ENCODE data around the gene ST6GAL1. TPM values are rescaled to one million over a fixed set of nuclear protein-coding genes. Genes with fewer than 3 reads are reported as not detected.
A peak's percentile ranks its signal among the peaks of the same experiment; 100 is the strongest.

Gene ST6GAL1
- total RNA-seq, 2 donors from 2014 or later, result 57.3 to 62.6 TPM

DNA sequence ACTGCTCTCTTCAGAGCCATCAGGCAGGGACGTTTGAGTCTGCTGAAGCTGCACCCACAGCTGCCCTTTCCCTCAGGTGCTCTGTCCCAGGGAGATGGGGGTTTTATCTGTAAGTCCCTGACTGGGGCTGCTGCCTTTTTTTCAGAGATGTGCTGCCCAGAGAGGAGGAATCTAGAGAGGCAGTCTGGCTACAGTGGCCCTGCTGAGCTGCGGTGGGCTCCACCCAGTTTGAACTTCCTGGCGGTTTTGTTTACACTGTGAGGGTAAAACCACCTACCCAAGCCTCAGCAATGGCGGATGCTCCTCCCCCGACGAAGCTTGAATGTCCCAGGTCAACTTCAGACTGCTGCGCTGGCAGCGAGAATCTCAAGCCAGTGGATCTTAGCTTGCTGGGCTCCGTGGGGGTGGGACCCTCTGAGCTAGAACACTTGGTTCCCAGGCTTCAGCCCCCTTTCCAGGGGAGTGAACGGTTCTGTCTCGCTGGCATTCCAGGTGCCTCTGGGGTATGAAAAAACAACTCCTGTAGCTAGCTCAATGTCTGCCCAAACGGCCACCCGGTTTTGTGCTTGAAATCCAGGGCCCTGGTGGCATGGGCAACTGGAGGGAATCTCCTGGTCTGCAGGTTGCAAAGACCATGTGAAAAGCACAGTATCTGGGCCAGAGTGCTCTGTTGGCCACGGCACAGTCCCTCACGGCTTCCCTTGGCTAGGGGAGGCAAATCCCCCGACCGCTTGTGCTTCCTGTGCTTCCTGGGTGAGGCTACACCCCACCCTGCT is 21.1 kb upstream of the ST6GAL1 start:
- ATAC-seq (no peak), DNase-seq (peak; percentile 42 to 65)
- intact Hi-C loops (cut with DNase I, micrococcal nuclease), result no loop called here

DNA sequence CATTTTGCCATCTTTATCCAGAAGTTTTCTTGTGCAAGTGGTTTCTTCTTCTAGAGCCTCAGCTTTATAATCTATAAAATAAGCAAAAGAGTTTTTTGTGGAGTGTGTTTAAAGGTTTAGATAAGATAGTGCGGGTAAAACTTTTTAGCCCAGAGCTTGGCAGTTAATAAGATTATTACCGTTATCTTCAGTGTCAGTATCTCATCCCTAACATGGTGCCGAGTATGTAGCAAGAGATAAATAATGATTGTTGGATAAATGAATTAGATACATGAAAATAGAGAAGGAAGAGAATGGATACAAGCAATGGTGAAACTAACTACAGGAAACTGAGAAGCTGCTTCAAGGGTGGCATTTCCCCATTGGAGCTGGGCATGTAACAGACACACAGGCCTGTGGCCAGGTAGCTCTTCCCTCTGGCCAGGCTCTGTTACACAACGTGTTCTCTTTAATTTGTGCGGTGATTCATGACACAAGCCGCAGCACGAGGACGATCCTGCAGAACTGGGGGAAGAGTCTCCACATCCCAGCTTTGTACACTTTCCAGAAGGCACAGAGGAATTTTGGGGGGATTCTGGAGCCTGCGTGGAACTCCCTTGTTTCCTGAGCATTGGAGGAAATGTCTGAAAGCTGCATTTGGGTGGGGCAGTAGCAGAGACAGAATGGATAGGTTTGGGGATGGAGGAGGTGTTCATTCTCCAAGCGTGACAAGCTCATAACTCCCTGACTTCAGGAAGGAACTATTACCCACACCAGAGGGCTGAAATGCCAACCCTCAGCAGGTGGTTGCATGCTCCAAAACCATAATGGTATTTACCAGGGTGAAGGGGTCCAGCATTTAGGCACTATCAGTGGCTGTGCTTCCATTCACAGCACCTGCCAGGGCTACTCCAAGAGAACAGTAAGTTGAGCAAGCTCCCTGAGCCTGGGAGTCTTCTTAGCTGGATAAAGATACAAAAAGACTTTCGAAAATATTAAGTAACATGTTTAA is 14.2 kb upstream of the ST6GAL1 start:
- no peak for DNase-seq
- ATAC-seq, result no peak
- intact Hi-C loops (cut with DNase I, micrococcal nuclease), result no loop called here

DNA sequence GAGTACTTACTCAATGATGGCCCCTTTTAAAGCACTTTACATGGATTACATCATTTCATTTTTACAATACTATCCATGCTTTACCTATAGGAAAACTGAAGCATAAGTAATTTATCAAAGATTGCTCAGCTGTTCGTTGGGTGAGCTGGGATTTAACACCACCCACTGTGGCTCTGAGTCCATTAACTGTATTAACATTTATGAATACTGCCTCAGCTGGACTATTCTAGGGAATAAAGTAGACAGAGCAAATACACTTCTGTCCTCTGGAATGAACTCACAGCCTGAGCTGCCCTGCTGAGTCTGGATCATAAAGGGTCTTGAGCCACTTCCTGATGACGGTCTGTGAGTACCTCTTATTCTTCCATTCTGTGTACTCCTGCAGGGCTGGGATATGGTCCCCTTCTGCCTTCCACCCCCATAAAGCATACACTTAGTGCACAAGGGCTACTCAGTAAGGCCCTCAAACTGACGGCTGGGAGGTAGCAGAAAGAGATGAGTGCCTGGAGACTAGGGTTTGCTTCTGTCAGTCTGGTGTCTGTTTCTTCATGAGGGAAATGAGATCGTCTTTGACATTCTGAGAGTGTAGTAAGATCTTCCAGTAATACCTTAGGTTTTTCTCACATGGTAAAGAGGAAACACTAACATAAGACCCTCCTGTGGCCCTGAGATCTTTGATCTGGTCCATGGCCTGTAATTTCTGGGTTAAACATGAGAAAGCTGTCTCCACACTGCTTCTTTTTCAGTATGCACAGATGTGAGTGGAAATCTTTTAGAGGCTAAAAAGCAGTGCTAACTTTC is 12.6 kb upstream of the ST6GAL1 start:
- intact Hi-C loops (cut with DNase I, micrococcal nuclease), result no loop called here
- ATAC-seq (no peak), DNase-seq (no peak)

DNA sequence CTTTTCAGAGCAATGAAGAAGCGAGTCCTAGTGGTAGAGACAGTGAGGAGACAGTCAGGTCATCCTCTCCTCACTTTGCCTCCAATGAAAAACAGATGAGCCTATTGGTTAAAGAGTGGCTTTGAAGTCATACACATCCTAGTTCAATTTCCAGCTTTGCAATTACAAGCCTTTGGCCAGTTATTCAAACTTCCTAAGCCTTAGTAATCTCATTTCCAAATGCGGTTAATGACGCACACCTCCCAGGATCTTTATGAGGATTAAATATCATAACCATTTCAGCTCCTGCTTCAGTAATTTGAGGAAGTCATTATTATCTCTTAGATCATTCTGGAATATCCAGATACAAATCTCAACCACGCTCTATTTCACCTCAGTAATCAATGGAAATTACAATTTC is 10.0 kb upstream of the ST6GAL1 start:
- intact Hi-C loops (cut with DNase I, micrococcal nuclease), result no loop called here
- ATAC-seq (no peak), DNase-seq (no peak)

DNA sequence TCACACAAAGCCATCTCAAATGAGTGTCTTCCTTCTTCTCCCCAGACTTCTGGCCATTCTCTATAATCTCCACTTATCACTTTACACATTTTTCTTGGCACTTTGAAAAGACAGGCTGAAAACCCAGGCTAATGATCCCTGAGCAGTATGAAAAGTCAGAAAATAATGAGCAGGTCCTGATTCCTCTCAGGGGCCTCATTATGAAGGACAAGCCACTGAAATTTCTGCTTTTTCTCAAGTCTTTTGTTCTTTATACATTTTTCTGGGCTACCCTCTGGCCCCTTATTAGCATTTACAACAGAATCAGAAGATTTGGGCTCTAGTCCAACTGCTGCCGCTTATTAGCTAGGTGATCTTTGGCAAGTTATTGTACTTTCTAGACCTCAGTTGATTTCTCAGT is 9.5 kb upstream of the ST6GAL1 start:
- intact Hi-C loops (cut with DNase I, micrococcal nuclease), result no loop called here
- DNase-seq (no peak), ATAC-seq (no peak)

DNA sequence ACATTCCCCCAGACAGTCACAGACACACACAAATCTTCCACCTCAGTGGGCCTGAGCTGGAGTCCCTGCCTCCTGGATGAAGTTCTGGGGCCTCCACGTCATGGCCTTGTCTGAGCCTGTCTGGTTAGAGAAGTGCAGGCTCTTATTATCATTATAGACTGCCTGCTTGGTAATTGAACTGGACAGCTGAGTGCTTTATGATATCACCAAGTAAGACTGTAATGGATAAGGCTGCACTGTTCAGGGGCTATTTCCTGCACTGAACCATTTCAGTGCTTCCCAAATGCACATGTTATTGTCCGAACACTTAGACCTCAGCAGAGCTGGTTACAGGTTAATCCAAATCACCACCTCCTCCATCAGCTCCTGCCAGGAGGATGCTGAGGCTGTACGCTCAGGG is 8.7 kb upstream of the ST6GAL1 start:
- DNase-seq (no peak), ATAC-seq (no peak)
- intact Hi-C loops (cut with DNase I, micrococcal nuclease), result no loop called here

DNA sequence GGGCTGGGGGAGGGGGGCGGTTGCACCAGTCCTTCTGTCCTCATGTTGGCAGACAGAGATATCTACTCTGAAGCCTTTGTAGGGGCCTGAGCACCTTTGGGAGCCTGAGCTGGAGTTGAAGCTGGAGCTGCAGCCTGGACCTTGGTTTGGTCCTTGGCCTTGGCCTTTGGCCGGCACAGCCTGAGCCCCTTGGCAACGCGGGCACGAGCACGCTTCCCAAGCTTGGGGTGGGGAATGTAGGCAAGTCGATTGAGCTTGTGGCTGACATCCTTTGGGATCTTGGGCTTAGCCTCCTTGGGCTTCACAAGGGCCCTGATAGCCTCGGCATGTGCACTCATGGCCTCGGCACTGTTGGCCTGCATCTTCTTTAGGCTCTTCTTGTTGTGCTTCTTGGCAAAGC is 8.1 kb upstream of the ST6GAL1 start:
- intact Hi-C loops (cut with DNase I, micrococcal nuclease), result no loop called here
- no peak for DNase-seq
- no peak for ATAC-seq

DNA sequence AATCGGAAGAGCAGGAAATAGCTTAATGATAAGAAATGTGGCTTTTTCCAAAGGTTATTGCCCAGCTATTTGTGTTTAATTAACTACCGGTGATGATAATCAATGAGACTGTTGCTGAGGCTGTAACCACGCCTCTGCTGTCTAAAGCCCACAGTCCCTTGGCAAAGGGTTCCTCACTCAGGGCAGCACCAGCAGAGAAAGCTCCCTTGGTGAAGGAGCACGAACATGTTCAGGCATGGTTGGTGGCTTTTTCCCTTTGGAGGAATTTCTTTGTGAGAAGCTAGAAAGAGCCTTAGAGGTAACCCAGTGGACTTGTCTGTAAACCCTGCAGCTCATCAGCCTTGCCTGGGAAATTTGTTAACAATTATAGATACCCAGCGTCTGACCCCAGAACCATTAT is 7.5 kb upstream of the ST6GAL1 start:
- intact Hi-C loops (cut with DNase I, micrococcal nuclease), result no loop called here

DNA sequence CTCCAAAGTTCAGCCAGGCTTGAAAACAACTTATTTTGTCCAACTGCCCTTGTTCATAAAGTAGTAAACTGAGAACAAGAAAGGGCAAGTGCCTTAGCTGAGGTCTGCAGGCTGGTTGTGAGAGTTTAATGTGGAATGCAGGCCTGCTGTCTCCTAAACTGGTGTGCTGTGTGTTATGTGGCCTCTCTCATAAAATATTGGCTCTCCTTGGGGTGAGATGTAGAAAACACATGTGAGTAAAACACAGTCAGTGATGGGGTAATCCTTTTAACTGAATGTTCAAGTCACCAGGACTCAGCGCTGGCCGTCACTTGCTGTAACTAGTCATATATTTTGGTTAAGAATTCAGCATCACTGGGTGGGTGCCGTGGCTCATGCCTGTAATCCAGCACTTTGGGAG is 7.1 kb upstream of the ST6GAL1 start:
- ATAC-seq (no peak), DNase-seq (no peak)
- intact Hi-C loops (cut with DNase I, micrococcal nuclease), result no loop called here

More for the DNA sequence above, 7.5 kb upstream of the ST6GAL1 start:
- DNase-seq (no peak), ATAC-seq (no peak)

DNA sequence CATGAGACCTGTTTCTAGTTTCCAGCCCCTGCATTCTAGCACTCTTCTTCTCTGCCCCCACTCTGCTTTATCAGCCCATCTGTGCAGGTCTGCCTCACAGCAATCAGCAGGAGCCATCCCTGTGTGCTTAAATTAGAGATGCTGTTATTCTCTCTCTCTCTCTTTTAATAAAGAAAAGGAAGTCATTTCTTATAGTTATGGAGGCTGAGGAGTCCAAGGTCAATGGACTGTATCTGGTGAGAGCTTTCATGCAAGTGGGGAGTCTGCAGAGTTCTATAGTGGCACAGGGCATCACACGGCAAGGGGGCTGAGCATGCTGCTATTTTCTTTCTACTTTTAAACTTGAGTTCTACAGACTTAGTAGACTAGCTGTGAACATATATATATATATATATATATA is 4.5 kb upstream of the ST6GAL1 start:
- ATAC-seq (no peak), DNase-seq (no peak)
- intact Hi-C loops (cut with DNase I, micrococcal nuclease), result no loop called here

DNA sequence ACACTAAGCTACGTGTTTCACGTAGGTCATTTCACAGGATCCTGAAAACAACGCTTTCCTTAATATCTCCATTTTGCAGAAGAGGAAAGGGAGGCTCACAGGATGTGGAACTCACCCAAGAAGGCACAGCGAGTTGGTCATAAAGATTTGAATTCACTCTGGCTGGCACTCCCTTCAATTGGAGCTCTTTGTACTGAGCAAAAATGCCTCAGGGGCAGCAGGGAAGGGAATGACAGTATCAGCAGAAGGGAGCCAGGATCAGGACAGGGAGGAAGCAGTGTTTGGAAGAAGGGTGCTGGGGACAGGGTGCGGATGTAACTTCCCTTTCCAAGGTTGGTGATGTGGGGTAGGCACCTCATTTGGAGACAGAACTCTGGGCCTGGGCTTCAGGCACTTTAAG is 1.1 kb upstream of the ST6GAL1 start:
- DNase-seq (no peak), ATAC-seq (no peak)
- intact Hi-C loops (cut with DNase I, micrococcal nuclease), result no loop called here

DNA sequence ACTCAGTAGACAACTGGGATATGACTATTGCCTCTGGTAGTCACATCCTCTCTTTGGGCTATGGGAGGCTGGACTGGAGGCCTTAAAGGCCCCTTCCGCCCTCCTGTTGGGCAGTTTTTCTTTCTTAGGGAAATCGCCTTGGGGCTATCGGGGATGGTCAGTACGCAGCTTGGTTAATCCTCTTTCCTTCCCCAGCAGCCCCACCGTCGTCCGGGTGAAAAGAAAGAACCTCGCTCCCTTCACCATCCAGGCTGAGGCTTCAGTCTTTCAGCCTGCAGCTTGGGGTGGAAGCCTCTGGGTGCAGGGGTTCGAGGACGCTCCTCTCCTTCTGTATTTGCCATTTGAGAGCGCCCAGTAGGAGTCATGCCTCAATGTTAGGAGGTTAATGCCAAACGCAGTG is 641 bp upstream of the ST6GAL1 start:
- intact Hi-C loops (cut with DNase I, micrococcal nuclease), result no loop called here
- peak in 1 of 2 donors; percentile 10 for DNase-seq
- ATAC-seq, result no peak

DNA sequence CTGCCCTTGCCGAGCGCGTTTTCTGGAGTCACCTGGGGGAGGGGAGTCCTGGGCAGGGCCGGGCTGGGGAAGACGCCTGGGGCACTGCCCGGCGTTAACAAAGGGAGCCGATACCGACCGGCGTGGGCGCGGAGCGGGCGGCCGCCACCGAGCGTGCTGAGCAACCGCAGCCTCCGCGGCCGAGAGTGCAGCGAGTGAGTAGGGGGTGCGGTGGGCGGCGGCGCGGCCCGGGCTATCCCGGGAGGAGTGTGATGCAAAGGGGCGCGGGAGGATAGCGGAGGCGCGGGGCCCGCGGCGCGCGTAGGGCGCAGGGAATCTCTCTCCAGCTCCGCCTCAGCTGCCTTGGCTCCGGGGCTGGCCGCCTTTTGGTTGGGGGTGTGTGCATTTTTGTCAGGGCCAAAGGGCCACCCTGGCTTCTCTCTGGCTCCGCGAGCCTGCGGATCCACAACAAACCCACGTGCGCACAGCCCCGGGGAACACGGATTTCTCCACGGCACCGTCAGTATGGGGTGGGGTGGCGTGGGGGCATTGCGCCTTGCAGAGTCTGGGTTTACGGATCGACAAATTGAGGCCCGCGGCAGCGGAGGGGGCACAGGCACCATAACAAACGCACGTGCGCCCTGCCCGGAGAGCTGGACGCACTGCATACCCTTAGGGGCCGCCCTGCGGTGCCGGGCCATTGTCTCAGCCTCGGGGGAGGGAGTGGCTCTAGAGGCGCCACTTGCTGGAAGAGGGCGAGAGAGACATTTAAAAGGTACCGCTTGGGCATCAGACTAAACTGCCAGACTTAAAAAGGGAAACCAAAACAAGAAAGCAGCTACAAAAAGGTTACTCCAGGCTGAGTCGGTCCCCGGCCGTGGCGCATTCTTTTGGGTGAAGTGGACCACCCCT is 560 bp downstream of the ST6GAL1 start:
- ATAC-seq (peak; percentile 83), DNase-seq (peak; percentile 71 to 74)
- intact Hi-C loops (cut with DNase I, micrococcal nuclease), result no loop called here

DNA sequence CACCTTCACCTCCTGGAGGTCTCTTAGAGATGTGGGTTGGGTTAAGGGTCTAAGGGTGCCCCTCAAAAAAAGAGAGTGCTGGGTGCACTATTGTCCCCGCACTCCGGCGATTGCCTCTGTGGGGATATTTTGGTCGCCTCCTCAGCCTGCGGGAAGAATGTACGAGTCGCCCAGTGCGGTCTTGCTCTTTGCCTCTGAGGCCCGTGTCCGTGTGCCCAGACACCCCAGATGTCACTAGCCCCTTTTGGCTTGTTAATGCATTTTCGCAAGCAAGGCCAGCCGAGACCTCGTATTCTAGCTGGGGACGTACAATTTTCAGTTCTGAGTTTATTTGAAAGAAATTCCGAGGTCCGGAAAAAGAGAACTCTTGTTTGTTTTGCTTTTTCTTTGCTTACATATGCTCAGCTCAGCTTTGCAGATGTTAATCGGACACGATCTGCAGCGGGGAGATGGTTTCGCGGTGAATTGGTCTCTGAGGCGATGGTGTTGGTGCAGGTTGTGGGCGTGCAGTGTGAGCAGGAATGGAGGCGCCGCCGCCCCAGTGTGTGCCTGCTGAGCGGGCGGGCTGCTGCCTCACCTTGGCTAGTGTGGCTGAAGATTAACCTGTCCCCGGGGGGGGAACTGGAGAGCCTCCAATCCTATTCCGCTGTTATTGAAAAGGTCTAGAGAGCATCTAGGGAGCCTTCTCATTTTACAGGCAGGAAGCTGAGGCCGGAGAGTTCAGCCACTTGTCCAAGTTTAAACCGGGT is 1.4 kb downstream of the ST6GAL1 start:
- peak; percentile 64 to 71 for DNase-seq
- intact Hi-C loops (cut with DNase I, micrococcal nuclease), result no loop called here
- ATAC-seq, result peak; percentile 74

DNA sequence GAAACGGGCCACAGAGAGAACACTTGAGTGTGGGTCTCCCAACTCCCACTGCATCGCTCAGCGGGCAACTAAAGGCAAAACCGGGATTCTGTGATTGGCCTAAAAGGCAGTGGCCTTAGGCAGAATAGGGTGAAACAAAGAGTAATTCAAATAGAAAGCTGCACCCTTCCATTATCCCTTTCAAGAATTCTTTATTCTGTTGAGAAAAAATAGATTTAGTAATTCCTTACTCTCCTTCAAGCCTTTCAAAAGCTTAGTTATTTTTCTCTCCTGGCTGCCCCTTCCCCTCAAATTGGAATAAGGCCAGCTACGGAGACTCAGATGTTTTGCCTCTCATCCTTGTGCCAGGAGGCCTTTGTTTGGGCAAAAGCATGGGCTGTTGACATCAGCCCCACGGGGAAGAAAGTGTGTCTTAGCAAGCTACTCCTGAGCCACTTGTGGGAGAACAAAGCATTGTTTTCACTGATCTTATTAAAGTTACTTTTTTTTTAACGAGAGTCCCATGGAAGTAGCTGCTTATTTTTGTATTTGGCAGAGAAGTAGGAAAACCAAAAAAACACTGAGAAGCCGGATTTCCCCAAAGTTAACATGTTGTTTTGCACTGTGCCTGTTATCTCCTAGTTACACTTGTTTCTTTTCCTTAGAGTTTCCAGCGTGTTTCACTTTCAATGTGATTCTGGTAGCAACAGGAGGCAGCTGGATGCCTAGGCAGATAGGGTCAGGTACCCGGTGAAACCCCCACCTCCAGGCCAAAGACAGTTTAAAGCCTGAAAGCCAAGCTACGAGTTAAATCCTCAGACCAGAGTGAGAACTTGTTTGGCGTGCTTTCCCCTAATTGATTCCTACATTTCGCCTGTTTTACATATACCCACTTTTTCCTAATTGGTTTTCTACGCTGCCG is 2.2 kb downstream of the ST6GAL1 start:
- intact Hi-C loops (cut with DNase I, micrococcal nuclease), result no loop called here
- ATAC-seq (no peak), DNase-seq (no peak)

DNA sequence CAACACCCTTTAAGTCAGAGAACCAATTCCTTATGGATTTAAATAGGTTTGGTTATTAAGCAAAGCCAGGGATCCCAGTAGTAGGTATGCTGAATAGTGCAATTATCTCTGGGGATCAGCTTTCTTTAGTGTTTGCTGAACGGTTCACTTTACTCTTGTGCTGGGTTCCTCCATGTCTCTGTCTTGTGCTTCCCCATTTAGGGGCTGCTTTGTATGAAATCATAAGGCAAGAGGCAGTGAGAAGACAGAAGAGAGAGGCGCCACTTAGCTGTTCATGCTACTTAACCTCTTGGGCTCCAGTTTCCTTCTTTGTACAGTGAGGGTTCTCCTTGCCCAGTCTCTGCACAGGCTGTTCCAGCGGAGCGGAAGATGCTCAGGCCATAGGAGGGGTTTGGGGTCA is 3.5 kb downstream of the ST6GAL1 start:
- intact Hi-C loops (cut with DNase I, micrococcal nuclease), result no loop called here
- ATAC-seq (no peak), DNase-seq (no peak)

DNA sequence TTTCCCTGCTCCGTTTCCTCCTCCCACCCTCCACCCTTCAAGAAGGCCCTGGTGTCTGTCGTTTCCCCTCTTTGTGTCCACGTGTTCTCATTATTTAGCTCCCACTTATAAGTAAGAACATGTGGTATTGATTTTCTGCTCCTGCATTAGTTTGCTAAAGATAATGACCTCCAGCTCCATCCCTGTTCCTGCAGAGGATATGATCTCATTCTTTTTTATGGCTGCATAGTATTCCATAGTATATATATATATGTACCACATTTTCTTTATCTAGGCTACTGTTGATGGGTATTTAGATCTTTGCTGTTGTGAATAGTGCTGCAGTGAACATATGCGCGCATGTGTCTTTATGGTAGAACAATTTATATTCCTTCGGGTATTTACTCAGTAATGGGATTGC is 4.8 kb downstream of the ST6GAL1 start:
- intact Hi-C loops (cut with DNase I, micrococcal nuclease), result no loop called here
- no peak for DNase-seq
- ATAC-seq, result no peak
